Erythroblast (primary cell): ENCODE data around the gene MMRN2.

Source experiments
- GATA1 ChIP-seq: IDR thresholded peaks from 2 replicates; pipeline ENCODE4 v1.6.1; 2011; ENCODE audit warnings: low read depth, mild to moderate bottlenecking, control low read depth, low read length, moderate library complexity
- POLR2A ChIP-seq: IDR thresholded peaks from 2 replicates; pipeline ENCODE4 v1.6.1; 2011; ENCODE audit warnings: mild to moderate bottlenecking, low read length

DNA sequence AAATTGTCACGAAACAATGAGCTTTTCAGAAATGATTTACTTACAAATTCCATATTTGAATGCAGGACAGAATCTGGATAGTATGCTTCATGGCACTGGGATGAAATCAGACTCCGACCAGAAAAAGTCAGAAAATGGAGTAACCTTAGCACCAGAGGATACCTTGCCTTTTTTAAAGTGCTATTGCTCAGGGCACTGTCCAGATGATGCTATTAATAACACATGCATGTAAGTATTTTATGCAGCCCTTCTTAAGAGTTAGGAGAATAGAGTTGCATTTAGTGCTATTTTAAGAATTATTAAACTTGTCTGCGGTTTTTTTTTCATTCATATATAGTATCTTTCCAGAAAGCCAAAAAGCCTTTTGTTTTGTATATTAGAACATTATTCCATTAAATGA is 67.4 kb downstream of the MMRN2 start:
- no peak for TF ChIP-seq POLR2A
- TF ChIP-seq GATA1, result no peak
